D721Med (cell line): ENCODE data around the gene MACF1.
"Not testable (repeated sequence)": the region's sequence is repeated elsewhere in the genome, so short reads cannot be mapped to it uniquely, and the experiment has no call there.

Experiments
- DNase-seq: peaks from one replicate; pipeline ENCODE4 v3.0.0; 2011; ENCODE audit warnings: low spot score; ENCODE audit not compliant: insufficient read length
- FAIRE-seq: peaks from 2 replicates; lab custom pipeline; 2011; peaks lifted over from hg19 to GRCh38; lab: Jason Lieb, UNC
- TF ChIP-seq, protein P1 (sequence below): IDR thresholded peaks from 2 replicates; pipeline ENCODE4 v1.5.1; 2012; ENCODE audit warnings: mild to moderate bottlenecking, control low read depth; ENCODE audit not compliant: insufficient read depth; ENCODE audit errors: missing control alignments

MACF1 gene

DNA sequence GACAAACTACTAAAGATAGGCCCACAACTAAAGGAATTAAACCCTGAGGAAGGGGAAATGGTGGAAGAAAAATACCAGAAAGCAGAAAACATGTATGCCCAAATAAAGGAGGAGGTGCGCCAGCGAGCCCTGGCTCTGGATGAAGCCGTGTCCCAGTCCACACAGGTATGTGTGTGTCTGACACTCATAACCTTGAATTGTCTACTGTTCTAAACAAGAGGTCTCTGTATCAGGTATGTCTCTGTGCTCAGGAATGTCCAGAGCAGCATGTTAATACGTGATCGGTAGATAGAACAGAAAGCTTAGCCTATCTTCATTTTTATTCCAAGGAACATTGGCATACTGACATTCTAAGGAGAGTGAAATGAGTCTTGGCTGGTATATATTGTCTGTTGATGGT is 231.1 kb downstream of the MACF1 start:
- no peak for DNase-seq
- TF ChIP-seq, protein P1, sequence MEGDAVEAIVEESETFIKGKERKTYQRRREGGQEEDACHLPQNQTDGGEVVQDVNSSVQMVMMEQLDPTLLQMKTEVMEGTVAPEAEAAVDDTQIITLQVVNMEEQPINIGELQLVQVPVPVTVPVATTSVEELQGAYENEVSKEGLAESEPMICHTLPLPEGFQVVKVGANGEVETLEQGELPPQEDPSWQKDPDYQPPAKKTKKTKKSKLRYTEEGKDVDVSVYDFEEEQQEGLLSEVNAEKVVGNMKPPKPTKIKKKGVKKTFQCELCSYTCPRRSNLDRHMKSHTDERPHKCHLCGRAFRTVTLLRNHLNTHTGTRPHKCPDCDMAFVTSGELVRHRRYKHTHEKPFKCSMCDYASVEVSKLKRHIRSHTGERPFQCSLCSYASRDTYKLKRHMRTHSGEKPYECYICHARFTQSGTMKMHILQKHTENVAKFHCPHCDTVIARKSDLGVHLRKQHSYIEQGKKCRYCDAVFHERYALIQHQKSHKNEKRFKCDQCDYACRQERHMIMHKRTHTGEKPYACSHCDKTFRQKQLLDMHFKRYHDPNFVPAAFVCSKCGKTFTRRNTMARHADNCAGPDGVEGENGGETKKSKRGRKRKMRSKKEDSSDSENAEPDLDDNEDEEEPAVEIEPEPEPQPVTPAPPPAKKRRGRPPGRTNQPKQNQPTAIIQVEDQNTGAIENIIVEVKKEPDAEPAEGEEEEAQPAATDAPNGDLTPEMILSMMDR: no peak
- no peak for FAIRE-seq

DNA sequence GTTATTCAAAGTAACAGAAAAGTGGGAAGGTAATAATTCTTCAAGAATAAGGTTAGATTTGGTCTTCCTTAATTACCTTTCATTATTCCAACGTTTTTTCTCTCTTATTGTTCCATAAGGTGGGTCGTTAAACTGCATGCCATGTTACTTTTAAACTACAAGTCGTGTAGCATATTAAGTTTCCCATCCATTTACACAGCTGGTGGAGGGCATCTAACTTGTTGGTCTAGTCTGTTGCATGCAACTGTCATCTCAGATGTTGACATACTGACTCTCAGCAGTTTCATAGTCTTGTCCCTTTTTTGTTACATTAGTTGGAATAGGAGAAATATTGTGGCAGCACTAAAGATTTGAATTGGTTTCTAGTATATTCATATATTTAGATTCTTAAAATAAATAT is 232.3 kb downstream of the MACF1 start:
- TF ChIP-seq, protein P1: no peak
- no peak for DNase-seq
- no peak for FAIRE-seq

DNA sequence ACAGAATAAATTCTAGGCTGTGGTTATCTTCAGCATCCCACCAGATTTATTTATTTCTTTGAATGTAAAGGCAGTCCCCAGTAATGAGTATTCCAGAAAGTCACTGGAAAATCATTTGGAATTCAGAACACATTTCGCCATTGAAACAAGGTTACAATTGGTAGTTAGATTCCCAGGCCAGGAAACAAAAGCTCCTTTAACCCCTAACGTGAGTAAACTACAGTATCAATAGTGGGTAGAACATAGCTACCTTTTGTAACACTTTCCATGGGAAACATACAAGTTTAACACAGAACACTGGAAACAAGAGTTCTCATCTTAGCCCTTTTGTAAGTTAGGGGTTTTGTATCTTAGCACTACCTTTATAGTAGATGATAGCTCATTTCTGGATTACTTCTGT is 233.5 kb downstream of the MACF1 start:
- FAIRE-seq (no peak), DNase-seq (no peak)
- TF ChIP-seq, protein P1: no peak

DNA sequence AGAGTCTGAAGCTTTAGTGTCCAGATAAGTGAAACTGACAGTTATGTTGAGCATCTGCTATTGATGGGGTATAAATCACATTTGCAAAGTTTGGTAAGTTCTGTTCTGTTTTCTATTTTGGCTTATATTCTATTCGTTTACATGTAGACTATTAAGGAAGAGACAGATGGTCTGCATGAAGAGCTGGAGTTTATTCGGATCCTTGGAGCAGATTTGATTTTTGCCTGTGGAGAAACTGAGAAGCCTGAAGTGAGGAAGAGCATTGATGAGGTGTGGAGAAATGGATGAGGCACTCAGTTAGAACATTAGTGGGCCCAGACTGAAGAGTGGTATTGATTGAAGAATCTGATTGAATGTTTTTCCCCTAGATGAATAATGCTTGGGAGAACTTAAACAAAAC is 236.4 kb downstream of the MACF1 start:
- TF ChIP-seq, protein P1: no peak
- FAIRE-seq (no peak), DNase-seq (no peak)

DNA sequence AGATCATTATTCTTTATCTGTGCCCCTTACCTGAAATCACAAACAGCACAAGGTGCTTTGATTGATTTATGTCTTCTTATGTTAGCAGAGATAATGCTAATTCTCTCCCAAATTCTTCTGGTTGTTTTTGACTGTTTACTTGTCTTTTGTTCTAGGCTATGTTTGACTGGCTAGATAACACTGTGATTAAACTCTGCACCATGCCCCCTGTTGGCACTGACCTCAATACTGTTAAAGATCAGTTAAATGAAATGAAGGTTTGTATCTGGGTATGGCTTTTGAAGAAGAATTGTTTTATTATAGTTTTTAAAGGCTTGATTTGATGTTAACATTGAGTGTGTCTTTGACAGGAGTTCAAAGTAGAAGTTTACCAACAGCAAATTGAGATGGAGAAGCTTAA is 237.3 kb downstream of the MACF1 start:
- TF ChIP-seq, protein P1: no peak
- no peak for DNase-seq
- FAIRE-seq: no peak

DNA sequence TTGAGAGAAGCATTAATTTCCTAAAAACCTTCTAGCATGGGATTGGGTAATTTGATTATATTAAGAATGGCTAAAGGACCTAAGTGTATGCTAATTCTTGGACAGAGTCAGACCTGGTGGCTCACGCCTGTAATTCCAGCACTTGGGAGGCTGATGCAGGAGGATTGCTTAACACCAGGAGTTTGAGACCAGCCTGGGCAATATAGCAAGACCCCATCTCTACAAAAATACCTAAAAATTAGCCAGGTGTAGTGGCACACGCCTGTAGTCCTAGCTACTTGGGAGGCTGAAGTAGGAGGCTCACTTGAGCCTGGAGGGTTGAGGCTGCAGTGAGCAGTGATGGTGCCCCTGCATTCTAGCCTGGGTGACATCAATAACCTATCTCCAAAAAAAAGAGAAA is 241.1 kb downstream of the MACF1 start:
- DNase-seq (no peak), FAIRE-seq (no peak)
- TF ChIP-seq, protein P1: no peak

DNA sequence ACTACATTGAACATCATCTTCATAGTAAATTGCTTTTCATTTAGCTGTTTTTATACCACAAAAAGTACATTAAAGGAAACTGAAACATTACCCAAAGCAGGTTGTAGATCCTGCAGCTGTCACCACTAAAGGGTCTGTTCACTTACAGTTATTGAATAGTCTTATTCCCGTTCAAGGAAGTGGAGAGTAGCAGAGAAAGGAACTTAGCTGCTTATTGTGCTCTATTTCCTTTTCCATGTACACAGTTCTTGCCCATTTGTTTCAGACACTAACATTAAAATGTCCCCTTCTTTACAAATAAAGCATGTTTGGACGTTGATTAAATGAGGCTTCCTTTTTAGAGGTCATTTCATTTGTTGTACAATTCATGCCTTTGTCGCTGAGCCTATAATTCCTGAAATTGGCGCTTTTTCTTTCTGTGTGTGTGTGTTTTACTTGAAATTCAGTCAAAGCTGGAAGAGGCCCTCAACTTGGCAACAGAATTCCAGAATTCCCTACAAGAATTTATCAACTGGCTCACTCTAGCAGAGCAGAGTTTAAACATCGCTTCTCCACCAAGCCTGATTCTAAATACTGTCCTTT is 242.6 kb downstream of the MACF1 start:
- TF ChIP-seq, protein P1: no peak
- DNase-seq (no peak), FAIRE-seq (peak; percentile 6)

DNA sequence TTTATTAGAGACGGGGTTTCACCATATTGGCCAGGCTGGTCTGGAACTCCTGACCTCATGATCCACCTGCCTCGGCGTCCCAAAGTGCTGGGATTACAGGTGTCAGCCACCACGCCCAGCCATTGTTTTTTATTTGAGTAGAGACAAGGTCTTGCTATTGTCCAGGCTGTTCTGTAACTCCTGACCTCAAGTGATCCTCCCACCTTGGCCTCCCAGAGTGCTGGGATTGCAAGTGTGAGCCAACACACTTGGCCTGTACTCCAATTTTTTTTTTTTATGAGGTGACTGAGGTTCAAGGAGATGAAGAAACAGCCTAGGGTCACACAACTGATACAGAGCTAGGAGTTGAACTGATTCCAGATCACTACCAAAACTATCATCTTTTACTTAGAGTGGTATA is 245.5 kb downstream of the MACF1 start:
- not testable (repeated sequence) for FAIRE-seq, DNase-seq
